ENCODE results near the gene ID2.

ID2 gene

GRCh38 chr2:8670580-8670979 lies 11.3 kb upstream of the ID2 start:
- H3K4me3 Mint-ChIP-seq: no peak overlapping the region
- peaks cover 33 to 44% of the 10 kb centered on the region in 2 donors for H3K27me3 Mint-ChIP-seq

GRCh38 chr2:8671176-8671575 lies 10.7 kb upstream of the ID2 start:
- Mint-ChIP-seq H3K36me3 (peaks cover 8 to 13% of the 10 kb centered on the region in 2 donors), H3K27me3 (peaks cover 39 to 50% of the 10 kb centered on the region in 2 donors), H3K4me1 (no peaks in the 10 kb centered on the region), H3K27ac (no peak overlapping the region), H3K4me3 (no peak overlapping the region), H3K9me3 (peaks cover 14 to 15% of the 10 kb centered on the region in 2 donors)
- DNase-seq (no peak), ATAC-seq (replicated peaks) (no peak)

More at GRCh38 chr2:8670580-8670979, 11.3 kb upstream of the ID2 start:
- no peak overlapping the region for H3K27ac Mint-ChIP-seq
- peaks cover 8 to 13% of the 10 kb centered on the region in 2 donors for H3K36me3 Mint-ChIP-seq
- no peak for ATAC-seq (replicated peaks)
- no peak for DNase-seq
- peaks cover 14 to 15% of the 10 kb centered on the region in 2 donors for H3K9me3 Mint-ChIP-seq
- no peaks in the 10 kb centered on the region for H3K4me1 Mint-ChIP-seq

GRCh38 chr2:8671802-8672201 lies 10.1 kb upstream of the ID2 start:
- H3K9me3 Mint-ChIP-seq: peaks cover 14 to 15% of the 10 kb centered on the region in 2 donors
- peaks cover 8 to 13% of the 10 kb centered on the region in 2 donors for H3K36me3 Mint-ChIP-seq
- no peak for DNase-seq
- H3K27me3 Mint-ChIP-seq: peaks cover 42 to 56% of the 10 kb centered on the region in 2 donors
- H3K4me3 Mint-ChIP-seq: no peak overlapping the region
- peaks cover 0 to 4% of the 10 kb centered on the region in 2 donors for H3K4me1 Mint-ChIP-seq
- ATAC-seq (replicated peaks): no peak
- H3K27ac Mint-ChIP-seq: no peak overlapping the region

GRCh38 chr2:8672940-8673339 lies 8.9 kb upstream of the ID2 start:
- H3K27me3 Mint-ChIP-seq: peaks cover 51 to 67% of the 10 kb centered on the region in 2 donors

GRCh38 chr2:8673381-8673780 lies 8.5 kb upstream of the ID2 start:
- ATAC-seq (replicated peaks): no peak
- Mint-ChIP-seq H3K9me3 (peaks cover 14 to 15% of the 10 kb centered on the region in 2 donors), H3K27ac (no peak overlapping the region), H3K27me3 (peaks cover 55 to 71% of the 10 kb centered on the region in 2 donors), H3K4me1 (peaks cover 8 to 20% of the 10 kb centered on the region in 2 donors), H3K36me3 (peaks cover 8 to 13% of the 10 kb centered on the region in 2 donors), H3K4me3 (no peak overlapping the region)
- DNase-seq: no peak

More at GRCh38 chr2:8672940-8673339, 8.9 kb upstream of the ID2 start:
- Mint-ChIP-seq H3K4me3 (no peak overlapping the region), H3K36me3 (peaks cover 8 to 13% of the 10 kb centered on the region in 2 donors), H3K4me1 (peaks cover 4 to 16% of the 10 kb centered on the region in 2 donors), H3K27ac (no peak overlapping the region), H3K9me3 (peaks cover 14 to 15% of the 10 kb centered on the region in 2 donors)
- DNase-seq (no peak), ATAC-seq (replicated peaks) (no peak)

- H3K27me3 Mint-ChIP-seq: peaks cover 63 to 82% of the 10 kb centered on the region in 2 donors
- no peak for ATAC-seq (replicated peaks)
- no peak for DNase-seq
- peaks cover 8 to 13% of the 10 kb centered on the region in 2 donors for H3K36me3 Mint-ChIP-seq
- H3K4me1 Mint-ChIP-seq: peaks cover 13 to 30% of the 10 kb centered on the region in 2 donors
- H3K4me3 Mint-ChIP-seq: no peak overlapping the region
- no peak overlapping the region for H3K27ac Mint-ChIP-seq
- peaks cover 14 to 15% of the 10 kb centered on the region in 2 donors for H3K9me3 Mint-ChIP-seq
Measured at GRCh38 chr2:8674420-8675009, 7.3 kb upstream of the ID2 start.

- H3K4me3 Mint-ChIP-seq: no peak overlapping the region
- no peak overlapping the region for H3K27ac Mint-ChIP-seq
- peaks cover 67 to 87% of the 10 kb centered on the region in 2 donors for H3K27me3 Mint-ChIP-seq
- peaks cover 9 to 15% of the 10 kb centered on the region in 2 donors for H3K36me3 Mint-ChIP-seq
- no peak for DNase-seq
- ATAC-seq (replicated peaks): no peak
- H3K9me3 Mint-ChIP-seq: peaks cover 14 to 15% of the 10 kb centered on the region in 2 donors
- H3K4me1 Mint-ChIP-seq: peaks cover 16 to 35% of the 10 kb centered on the region in 2 donors
Measured at GRCh38 chr2:8675543-8675942, 6.3 kb upstream of the ID2 start.

- Mint-ChIP-seq H3K9me3 (peaks cover 14 to 15% of the 10 kb centered on the region in 2 donors), H3K36me3 (peaks cover 9 to 15% of the 10 kb centered on the region in 2 donors), H3K4me3 (peak overlapping the region; percentile 23 to 48), H3K27me3 (peaks cover 67 to 79% of the 10 kb centered on the region in 2 donors), H3K27ac (no peak overlapping the region), H3K4me1 (peaks cover 20 to 42% of the 10 kb centered on the region in 2 donors)
- no peak for DNase-seq
- ATAC-seq (replicated peaks): no peak
Measured at GRCh38 chr2:8676191-8676920, 5.5 kb upstream of the ID2 start.

- peak overlapping the region; percentile 47 for H3K27ac Mint-ChIP-seq
- H3K4me3 Mint-ChIP-seq: peak overlapping the region; percentile 10 to 84
- H3K9me3 Mint-ChIP-seq: peaks cover 14 to 15% of the 10 kb centered on the region in 2 donors
- ATAC-seq (replicated peaks) (no peak), DNase-seq (no peak)
- peaks cover 21 to 47% of the 10 kb centered on the region in 2 donors for H3K4me1 Mint-ChIP-seq
- H3K36me3 Mint-ChIP-seq: peaks cover 9 to 17% of the 10 kb centered on the region in 2 donors
- H3K27me3 Mint-ChIP-seq: peaks cover 62 to 76% of the 10 kb centered on the region in 2 donors
Measured at GRCh38 chr2:8676921-8677645, 4.8 kb upstream of the ID2 start.

- Mint-ChIP-seq H3K36me3 (peaks cover 12 to 25% of the 10 kb centered on the region in 2 donors), H3K27ac (peak overlapping the region; percentile 92), H3K4me1 (peaks cover 28 to 55% of the 10 kb centered on the region in 2 donors), H3K27me3 (peaks cover 65 to 82% of the 10 kb centered on the region in 2 donors), H3K4me3 (peak overlapping the region; percentile 84 to 85), H3K9me3 (peaks cover 14% of the 10 kb centered on the region in 2 donors)
- DNase-seq (no peak), ATAC-seq (replicated peaks) (no peak)
Measured at GRCh38 chr2:8677646-8678592, 3.9 kb upstream of the ID2 start.

- DNase-seq: peak; percentile 71
- peak; percentile 64 to 71 for ATAC-seq (replicated peaks)
- H3K27me3 Mint-ChIP-seq: peaks cover 63 to 81% of the 10 kb centered on the region in 2 donors
- H3K36me3 Mint-ChIP-seq: peaks cover 11 to 28% of the 10 kb centered on the region in 2 donors
- H3K4me3 Mint-ChIP-seq: peak overlapping the region; percentile 84 to 85
- H3K9me3 Mint-ChIP-seq: peaks cover 6 to 9% of the 10 kb centered on the region in 2 donors
- peak overlapping the region; percentile 85 for H3K27ac Mint-ChIP-seq
- peaks cover 33 to 63% of the 10 kb centered on the region in 2 donors for H3K4me1 Mint-ChIP-seq
Measured at GRCh38 chr2:8678731-8679566, 2.9 kb upstream of the ID2 start.

- ATAC-seq (replicated peaks) (no peak), DNase-seq (no peak)
- H3K4me3 Mint-ChIP-seq: peak overlapping the region; percentile 84 to 85
- peaks cover 59 to 78% of the 10 kb centered on the region in 2 donors for H3K27me3 Mint-ChIP-seq
- H3K4me1 Mint-ChIP-seq: peaks cover 35 to 66% of the 10 kb centered on the region in 2 donors
- H3K36me3 Mint-ChIP-seq: peaks cover 8 to 24% of the 10 kb centered on the region in 2 donors
- peaks cover 1 to 3% of the 10 kb centered on the region in 2 donors for H3K9me3 Mint-ChIP-seq
- peak overlapping the region; percentile 85 for H3K27ac Mint-ChIP-seq
Measured at GRCh38 chr2:8679567-8679826, 2.4 kb upstream of the ID2 start.
